Measurements from ENCODE around the gene SSR1.

SSR1 gene

DNA sequence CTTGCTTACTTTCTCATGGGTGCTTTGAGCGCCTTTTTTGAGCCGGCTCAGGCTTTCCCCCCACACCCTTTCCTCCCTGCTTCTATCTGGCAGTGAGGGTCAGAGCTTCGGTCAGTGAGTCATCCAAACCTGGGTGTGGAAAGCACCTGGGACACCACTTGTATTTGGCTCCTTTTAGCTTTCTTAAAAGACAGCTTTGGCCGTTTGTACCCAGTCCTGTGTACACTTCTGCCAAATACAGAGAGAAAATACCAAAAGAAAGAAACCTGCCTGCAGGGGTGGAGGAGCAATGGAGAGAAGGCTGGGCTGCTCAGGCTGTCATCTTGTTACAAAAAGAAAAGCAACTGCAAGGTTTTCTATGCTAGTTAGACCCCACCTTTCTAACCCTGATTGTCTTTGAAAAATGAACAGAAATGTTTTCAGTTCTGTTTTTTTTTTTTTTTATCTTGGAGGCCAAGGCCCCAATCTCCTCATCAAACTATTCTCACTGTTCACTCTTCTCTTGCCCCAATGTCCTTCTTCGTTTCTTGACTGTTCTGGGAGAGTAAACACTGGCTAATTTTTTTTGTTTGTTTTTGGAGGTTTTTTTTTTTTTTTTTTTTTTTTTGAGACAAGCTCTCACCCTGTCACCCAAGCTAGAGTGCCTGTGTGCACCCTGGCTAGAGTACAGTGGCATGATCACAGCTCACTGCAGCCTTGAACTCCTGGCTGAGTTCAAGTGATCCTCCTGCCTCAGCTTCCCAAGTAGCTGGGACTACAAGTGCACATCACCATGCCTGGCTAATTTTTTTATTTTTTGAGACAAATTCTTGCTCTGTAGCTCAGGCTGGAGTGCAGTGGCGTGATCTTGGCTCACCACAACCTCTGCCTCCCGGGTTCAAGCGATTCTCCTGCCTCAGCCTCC, 76.4 kb downstream of the SSR1 start:
- DNase-seq, result no peak

DNA sequence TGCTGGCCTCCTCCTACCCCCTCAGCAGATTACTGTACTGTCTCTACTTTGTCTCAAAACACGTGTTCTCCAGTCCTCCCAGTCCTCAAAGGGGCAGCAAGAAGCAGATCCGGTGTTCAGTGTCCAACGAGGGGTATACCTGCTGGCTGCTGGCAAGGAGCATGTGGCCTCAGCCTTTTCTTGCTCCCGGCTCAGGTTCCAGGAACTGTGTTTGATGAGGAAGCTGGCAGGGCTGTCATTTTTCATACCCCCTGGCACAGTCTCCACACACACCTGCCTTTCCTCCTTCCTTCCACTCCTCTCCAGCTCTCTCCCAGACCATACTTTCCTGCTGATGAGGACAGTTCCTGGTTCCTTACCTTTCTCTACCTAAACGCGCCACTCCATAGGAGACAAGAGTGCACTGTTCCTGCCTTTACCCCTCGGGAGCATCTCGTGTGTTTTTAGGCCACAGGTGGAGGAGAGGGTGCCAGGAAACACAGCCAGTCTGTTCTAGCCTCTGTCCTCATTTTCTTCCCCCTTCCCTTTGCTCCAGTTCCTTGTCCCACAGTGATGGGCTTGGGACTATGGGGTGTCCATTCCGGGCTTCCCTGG, 77.2 kb downstream of the SSR1 start:
- DNase-seq, result no peak

DNA sequence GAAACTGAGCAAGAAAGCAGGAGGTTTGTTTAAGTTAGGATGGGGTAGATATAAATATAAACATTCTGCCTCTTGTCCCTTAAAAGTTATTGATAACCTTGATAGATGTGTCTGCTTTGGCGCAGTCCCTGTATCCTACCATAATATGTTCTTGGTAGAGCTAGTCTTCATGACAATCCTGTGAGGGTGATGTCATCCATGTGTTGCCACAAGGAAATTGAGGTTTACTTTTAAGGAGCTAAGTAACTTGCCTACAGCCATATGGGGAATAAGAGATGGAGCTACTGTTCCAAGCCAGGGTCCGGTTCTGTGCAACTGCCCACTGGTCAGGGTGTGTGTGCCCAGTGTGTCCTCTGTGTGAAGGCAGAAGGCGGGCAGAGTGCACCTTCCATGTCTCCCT, 78.5 kb downstream of the SSR1 start:
- DNase-seq, result no peak

DNA sequence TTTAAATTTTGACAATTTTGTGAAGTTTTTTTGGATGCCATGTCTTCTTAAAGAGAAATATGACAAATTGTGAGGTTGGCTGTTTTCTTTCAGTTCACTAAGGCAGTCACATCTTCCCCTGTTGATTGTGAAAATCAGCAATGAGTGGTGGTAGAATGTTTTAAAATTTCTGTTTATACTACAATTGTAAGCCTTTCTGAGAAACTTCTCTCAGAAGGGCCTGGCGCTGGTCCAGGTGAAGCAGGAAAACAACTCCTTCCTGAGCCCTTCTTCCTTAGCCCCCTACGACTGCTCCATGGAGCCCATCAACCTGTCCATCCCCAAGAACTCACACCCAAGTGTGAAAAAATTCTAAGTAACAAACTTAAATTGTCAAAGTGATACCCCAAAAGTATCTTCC, 80.6 kb downstream of the SSR1 start:
- DNase-seq, result no peak

DNA sequence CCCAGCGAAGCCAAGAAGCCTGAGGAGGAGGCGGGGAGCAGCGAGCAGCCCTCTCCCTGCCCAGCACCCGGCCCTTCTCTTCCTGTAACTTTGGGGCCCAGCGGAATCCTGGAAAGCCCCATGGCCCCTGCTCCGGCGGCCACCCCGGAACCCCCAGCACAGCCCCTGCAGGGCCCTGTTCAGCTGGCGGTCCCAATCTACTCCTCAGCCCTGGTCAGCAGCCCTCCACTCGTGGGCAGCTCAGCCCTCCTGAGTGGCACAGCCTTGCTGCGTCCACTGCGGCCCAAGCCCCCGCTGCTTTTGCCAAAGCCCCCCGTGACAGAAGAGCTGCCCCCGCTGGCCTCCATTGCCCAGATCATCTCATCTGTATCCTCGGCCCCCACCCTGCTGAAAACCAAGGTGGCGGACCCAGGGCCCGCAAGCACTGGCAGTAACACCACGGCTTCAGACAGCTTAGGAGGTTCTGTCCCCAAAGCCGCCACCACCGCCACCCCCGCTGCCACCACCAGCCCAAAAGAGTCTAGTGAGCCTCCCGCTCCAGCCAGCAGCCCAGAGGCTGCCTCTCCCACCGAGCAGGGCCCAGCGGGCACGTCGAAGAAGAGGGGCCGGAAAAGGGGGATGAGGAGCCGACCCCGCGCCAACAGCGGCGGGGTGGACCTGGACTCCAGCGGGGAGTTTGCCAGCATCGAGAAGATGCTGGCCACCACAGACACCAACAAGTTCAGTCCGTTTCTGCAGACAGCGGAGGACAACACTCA, 81.9 kb downstream of the SSR1 start:
- DNase-seq, result no peak

- DNase-seq, result no peak
Measured at GRCh38 chr6:7230327-7230691, 82.7 kb downstream of the SSR1 start.

GRCh38 chr6:7229376-7230326, 83.3 kb downstream of the SSR1 start:
- DNase-seq, result no peak

DNA sequence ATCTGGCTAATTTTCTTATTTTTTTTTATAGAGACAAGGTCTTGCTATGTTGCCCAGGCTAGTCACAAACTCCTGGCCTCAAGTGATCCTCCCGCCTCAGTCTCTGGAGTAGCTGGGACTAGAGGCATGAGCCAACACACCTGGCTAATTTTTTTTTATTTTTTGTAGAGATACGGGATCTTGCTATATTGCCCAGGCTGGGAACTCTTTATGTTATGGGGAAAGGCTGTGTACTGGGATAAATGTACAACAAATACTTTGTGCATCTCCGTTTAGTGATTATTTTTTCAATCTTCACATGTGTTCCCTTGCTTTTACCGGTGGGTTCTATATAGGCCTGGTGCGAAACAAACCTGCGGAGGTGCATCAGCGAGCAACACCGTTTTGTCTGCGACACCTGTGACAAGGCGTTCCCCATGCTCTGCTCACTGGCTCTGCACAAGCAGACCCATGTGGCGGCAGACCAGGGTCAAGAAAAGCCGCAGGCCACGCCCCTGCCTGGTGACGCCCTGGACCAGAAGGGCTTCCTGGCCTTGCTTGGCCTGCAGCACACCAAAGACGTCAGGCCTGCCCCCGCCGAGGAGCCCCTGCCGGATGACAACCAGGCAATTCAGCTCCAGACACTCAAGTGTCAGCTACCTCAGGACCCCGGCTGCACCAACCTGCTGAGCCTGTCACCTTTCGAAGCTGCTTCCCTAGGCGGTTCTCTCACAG, 84.2 kb downstream of the SSR1 start:
- DNase-seq, result no peak

DNA sequence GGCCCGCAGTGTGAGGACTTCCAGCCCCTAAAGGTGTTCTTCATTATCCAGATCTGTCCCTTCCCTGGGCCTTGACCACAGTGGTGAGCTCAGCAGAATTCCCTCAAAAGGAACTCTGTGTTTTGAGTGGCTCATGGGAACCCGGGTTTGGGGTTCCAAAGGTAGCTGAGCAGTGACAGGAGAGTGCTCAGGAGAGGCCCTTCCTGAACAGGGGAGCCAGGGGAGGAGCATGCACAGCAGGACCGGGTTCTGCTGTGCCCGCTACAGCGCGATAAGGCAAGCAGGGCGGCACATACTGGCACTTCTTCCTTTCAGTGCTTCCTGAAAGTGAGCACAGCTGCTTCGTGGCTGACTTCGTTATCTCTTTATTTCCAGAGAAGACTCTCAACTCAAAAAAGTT, 88.3 kb downstream of the SSR1 start:
- no peak for DNase-seq

- DNase-seq, result no peak
Measured at GRCh38 chr6:7222197-7222596, 90.8 kb downstream of the SSR1 start.

DNA sequence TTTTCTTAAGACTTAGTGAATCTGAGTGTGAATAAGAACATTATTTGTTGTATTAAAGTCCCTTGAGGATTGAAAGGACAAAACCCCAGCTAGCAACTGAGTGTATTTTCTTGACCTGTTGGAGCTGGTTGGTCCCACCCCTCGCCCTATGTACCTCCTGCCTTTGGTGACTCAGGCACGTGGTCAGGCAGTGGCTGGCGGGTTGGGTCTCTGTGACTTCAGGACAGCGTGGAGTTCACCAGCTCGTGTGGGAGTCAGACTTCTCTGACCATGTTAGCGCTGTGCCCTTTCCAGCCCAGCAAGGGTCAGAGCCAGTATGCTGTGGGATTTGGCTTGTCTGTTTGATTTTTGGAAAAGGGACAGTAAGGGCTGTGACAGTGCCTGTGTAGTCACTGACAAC, 93.7 kb downstream of the SSR1 start:
- no peak for DNase-seq

DNA sequence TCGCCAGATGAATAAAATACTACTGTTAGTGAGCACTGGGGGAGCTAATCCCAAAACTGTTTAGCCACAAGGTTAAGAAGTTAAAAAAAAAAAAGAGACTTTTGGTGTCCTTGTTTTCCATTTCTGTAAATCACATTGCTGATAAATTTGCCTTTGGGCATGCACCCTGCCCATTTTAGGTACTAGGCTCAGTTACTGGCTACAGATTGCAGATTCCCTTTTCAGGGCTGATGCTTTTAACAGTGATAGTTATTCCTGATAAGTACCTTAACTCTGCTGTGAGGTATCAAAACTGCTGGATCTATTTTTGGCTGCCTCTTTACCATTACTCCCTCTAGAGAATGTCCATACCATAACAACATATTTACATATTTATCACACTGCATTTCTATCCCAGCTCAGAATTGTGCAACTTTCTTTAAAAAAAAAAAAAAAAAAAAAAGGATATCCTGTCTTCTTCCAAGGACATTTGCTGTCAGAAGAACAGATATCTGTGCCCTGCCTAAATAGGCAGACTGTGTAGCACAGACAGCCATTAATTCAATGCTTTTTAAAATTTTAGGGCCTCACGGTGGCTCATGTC, 94.5 kb downstream of the SSR1 start:
- no peak for DNase-seq
